Measurements from ENCODE around the gene FZD8. TPM values are rescaled to one million over a fixed set of nuclear protein-coding genes. Genes with fewer than 3 reads are reported as not detected.

The FZD8 gene, protein sequence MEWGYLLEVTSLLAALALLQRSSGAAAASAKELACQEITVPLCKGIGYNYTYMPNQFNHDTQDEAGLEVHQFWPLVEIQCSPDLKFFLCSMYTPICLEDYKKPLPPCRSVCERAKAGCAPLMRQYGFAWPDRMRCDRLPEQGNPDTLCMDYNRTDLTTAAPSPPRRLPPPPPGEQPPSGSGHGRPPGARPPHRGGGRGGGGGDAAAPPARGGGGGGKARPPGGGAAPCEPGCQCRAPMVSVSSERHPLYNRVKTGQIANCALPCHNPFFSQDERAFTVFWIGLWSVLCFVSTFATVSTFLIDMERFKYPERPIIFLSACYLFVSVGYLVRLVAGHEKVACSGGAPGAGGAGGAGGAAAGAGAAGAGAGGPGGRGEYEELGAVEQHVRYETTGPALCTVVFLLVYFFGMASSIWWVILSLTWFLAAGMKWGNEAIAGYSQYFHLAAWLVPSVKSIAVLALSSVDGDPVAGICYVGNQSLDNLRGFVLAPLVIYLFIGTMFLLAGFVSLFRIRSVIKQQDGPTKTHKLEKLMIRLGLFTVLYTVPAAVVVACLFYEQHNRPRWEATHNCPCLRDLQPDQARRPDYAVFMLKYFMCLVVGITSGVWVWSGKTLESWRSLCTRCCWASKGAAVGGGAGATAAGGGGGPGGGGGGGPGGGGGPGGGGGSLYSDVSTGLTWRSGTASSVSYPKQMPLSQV
- total RNA-seq: 10 to 100 TPM in 1 of 2 donors, 1 to 10 TPM in 1; 7.4 to 20.8 TPM
- polyA plus RNA-seq: 1 to 10 TPM; 6.5 to 7.7 TPM
- long read RNA-seq, donor 1, full-length matches to known transcripts: 16 of 16 reads
- long read RNA-seq, donor 1, partial matches to known transcripts: 0 of 16 reads
- long read RNA-seq, donor 1, other reads (novel, unspliced or antisense): 0 of 16 reads
- long read RNA-seq, donor 2, full-length matches to known transcripts: 11 of 11 reads
- long read RNA-seq, donor 2, partial matches to known transcripts: 0 of 11 reads
- long read RNA-seq, donor 2, other reads (novel, unspliced or antisense): 0 of 11 reads
- long read RNA-seq, donor 3, full-length matches to known transcripts: 5 of 5 reads
- long read RNA-seq, donor 3, partial matches to known transcripts: 0 of 5 reads
- long read RNA-seq, donor 3, other reads (novel, unspliced or antisense): 0 of 5 reads
- long read RNA-seq, donor 4, full-length matches to known transcripts: 5 of 5 reads
- long read RNA-seq, donor 4, partial matches to known transcripts: 0 of 5 reads
- long read RNA-seq, donor 4, other reads (novel, unspliced or antisense): 0 of 5 reads
- long read RNA-seq, donor 5, full-length matches to known transcripts: 20 of 20 reads
- long read RNA-seq, donor 5, partial matches to known transcripts: 0 of 20 reads
- long read RNA-seq, donor 5, other reads (novel, unspliced or antisense): 0 of 20 reads

DNA sequence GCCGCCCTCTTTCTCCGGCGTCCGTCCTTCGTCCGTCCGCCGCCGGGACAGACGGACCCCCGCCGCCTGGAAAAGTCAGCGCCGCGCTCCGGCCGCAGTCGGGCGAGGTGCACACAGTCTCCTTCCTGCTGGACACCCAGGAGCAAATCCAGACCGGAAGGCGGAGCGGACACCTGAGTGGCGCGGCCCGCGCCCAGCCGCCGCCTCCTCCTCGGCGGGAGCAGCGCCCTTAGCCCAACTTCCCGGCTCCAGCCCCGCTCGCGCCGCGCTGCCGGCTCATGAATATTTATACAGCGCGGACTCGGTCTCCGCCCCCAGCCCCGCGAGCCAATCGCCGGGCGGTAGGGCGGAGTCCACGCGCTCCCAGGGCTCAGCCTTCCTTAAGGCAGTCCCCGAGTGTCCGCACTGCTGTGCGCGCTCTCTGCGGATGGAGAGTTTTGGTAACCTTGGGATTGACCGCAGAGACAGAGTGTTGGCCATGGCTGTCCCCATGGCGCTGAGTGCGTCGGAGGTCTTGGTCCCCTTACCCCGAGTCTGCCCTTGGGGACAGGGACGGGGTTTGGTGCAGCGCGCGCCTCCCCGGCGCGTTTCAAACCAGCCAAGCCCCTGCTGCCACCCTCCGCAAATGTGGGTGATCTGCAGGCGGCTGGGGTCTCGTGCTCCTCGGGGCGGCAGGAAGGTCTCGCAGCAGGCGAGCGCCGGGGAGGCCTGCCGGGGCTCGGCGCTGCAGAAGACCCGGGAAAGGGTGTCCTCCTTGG is at the start of gene FZD8:
Gene FZD8, minus strand, starts transcription at position 262 of the 758 bp plus-strand sequence. CDS start 867 bp downstream, outside the sequence.
- peaks cover 0 to 33% (median 32%) of the 10 kb centered on the region in 3 donors for H3K27me3 ChIP-seq (ENCODE audit: control insufficient read depth in 3 of 3, insufficient read depth in 3 of 3, low read length in 2 of 3)
- peak within 1 kb of the TSS; percentile 58 for H3K4me3 ChIP-seq
- ATAC-seq (ENCODE audit: insufficient read depth, low FRiP score) (peak; percentile 90), DNase-seq (peak; percentile 90 to 95 (median 90))
- TF ChIP-seq, protein P1, sequence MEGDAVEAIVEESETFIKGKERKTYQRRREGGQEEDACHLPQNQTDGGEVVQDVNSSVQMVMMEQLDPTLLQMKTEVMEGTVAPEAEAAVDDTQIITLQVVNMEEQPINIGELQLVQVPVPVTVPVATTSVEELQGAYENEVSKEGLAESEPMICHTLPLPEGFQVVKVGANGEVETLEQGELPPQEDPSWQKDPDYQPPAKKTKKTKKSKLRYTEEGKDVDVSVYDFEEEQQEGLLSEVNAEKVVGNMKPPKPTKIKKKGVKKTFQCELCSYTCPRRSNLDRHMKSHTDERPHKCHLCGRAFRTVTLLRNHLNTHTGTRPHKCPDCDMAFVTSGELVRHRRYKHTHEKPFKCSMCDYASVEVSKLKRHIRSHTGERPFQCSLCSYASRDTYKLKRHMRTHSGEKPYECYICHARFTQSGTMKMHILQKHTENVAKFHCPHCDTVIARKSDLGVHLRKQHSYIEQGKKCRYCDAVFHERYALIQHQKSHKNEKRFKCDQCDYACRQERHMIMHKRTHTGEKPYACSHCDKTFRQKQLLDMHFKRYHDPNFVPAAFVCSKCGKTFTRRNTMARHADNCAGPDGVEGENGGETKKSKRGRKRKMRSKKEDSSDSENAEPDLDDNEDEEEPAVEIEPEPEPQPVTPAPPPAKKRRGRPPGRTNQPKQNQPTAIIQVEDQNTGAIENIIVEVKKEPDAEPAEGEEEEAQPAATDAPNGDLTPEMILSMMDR (IDR thresholded peaks at IDR 0.05; ENCODE audit: control extremely low read depth, extremely low read depth): no peak
- H3K9me3 ChIP-seq (ENCODE audit: control insufficient read depth in 4 of 4, insufficient read depth in 3 of 4, low read length in 3 of 4): peaks cover 0 to 5% (median under 1%) of the 10 kb centered on the region in 4 donors
- H3K9ac ChIP-seq (ENCODE audit: insufficient read depth in 1 of 2, low read length in 2 of 2): peak within 1 kb of the TSS in 1 of 2 donors; percentile 38
- H3K4me1 ChIP-seq (ENCODE audit: control insufficient read depth in 5 of 5, insufficient read depth in 5 of 5, low read length in 5 of 5): peaks cover 0 to 32% (median 4%) of the 10 kb centered on the region in 5 donors
- peak within 1 kb of the TSS; percentile 89 to 95 for H3K27ac ChIP-seq (ENCODE audit: low read depth in 1 of 2, low read length in 1 of 2)
- no peaks in the 10 kb centered on the region for H3K36me3 ChIP-seq (ENCODE audit: control insufficient read depth in 4 of 4, insufficient read depth in 4 of 4, low read length in 4 of 4)
- WGBS, 2 donors: 0 to 1% methylated on average over 62 to 80 of the region's 80 CpGs

DNA sequence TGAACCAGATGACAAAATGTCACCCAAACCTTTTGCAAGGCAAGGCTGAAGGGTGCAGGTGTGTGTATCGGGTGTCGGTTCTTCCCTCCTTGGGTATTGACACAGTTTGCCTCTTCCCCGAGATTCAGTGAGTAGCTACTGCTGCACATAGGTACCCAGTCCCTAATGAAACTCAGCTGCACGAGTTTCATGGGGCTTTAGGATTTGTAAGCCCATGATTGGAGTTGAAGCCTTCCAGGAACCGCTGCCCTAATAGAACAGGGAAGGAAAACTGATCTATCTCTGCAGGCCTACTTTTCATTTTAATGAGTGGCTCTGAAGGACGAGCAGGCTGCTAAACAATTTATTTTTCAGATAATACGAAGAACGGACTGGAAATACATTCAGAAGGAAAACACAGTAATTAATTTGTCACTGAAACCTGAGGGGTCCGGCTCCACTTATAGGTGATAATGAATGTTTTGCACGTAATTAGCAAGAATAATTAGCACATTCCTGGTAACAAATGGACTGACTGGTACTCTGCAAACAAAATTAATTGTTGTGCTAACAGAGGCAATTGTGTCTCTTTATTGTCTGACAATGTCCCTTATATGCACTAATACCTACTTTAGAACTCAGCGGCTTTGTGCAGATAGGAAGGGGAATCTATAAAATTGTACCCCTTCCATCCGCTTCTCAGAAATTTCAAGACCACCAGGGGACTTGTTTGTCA is 49.6 kb upstream of the FZD8 start:
- Histone ChIP-seq H3K4me1 (ENCODE audit: control insufficient read depth in 5 of 5, insufficient read depth in 5 of 5, low read length in 5 of 5) (no peaks in the 10 kb centered on the region), H3K27ac (ENCODE audit: low read depth in 1 of 2, low read length in 1 of 2) (no peak overlapping the region), H3K9me3 (ENCODE audit: control insufficient read depth in 4 of 4, insufficient read depth in 3 of 4, low read length in 3 of 4) (no peaks in the 10 kb centered on the region), H3K9ac (ENCODE audit: insufficient read depth in 1 of 2, low read length in 2 of 2) (no peak overlapping the region), H3K27me3 (ENCODE audit: control insufficient read depth in 3 of 3, insufficient read depth in 3 of 3, low read length in 2 of 3) (peaks cover 0 to 10% (median 0%) of the 10 kb centered on the region in 3 donors), H3K36me3 (ENCODE audit: control insufficient read depth in 4 of 4, insufficient read depth in 4 of 4, low read length in 4 of 4) (no peaks in the 10 kb centered on the region), H3K4me3 (no peak overlapping the region)
- TF ChIP-seq, protein P1 (IDR thresholded peaks at IDR 0.05; ENCODE audit: control extremely low read depth, extremely low read depth): no peak
- no peak for ATAC-seq (ENCODE audit: insufficient read depth, low FRiP score)
- WGBS, 2 donors: 86% methylated on average over 12 of the region's 12 CpGs
- no peak for DNase-seq

Measured in lung (tissue), 16 donors.